ENCODE results near the gene IQCH. TPM values are rescaled to one million over a fixed set of nuclear protein-coding genes. Genes with fewer than 3 reads are reported as not detected.

IQCH gene
- total and polyA plus RNA-seq, 2 donors (not counting 1 experiment from before 2014, with no cell fraction given) = 1.7 to 5.0 TPM

DNA sequence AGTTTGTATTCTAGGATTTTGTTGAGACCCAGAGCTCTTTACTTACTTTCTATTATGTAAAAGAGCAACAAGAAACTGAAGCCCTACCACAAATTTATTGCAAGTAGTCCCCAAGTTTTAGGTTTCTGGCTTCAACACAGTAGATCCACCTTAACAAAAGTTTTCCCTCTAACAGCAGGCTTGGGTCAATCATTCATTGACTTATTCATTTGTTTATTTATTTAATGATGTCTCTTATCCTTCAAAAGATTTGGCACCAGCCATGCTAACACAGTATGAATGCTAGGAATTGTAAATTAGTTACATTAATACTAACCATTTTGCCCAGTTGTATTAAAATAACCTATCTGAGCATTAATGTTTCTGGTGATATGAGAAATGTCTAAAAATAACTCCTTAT lies 88.6 kb downstream of the IQCH start:
- H3K9ac ChIP-seq (ENCODE audit: insufficient read depth, low read length) = no peak overlapping the region
- no peaks in the 10 kb centered on the region for H4K20me1 ChIP-seq (ENCODE audit: control insufficient read depth, extremely low read depth, insufficient read depth, low read length)
- no peak overlapping the region for H3K4me2 ChIP-seq (ENCODE audit: extremely low read depth, insufficient read depth, low read length)
- H3K9me3 ChIP-seq (ENCODE audit: control insufficient read depth, insufficient read depth, low read depth, low read length) = no peaks in the 10 kb centered on the region
- H3K4me3 ChIP-seq (replicated peaks in 1 of 4; ENCODE audit: control extremely low read depth in 1 of 4, insufficient read depth in 1 of 4, low read depth in 3 of 4, low read length in 4 of 4) = no peak overlapping the region
- H3K36me3 ChIP-seq (ENCODE audit: control insufficient read depth, insufficient read depth, low read length) = no peaks in the 10 kb centered on the region
- H3K27me3 ChIP-seq (ENCODE audit: control insufficient read depth, insufficient read depth, low read length) = no peaks in the 10 kb centered on the region
- H3K79me2 ChIP-seq (ENCODE audit: control insufficient read depth, insufficient read depth, low read length) = no peaks in the 10 kb centered on the region
- no peak overlapping the region for H2AFZ ChIP-seq (ENCODE audit: low read length)
- no peak for DNase-seq (ENCODE audit: low read depth in 2 of 2)
- H3K4me1 ChIP-seq (ENCODE audit: control insufficient read depth, extremely low read depth, insufficient read depth, low read length) = no peaks in the 10 kb centered on the region
- H3K27ac ChIP-seq (ENCODE audit: insufficient read depth, low read length) = no peak overlapping the region
- TF ChIP-seq, protein P1, sequence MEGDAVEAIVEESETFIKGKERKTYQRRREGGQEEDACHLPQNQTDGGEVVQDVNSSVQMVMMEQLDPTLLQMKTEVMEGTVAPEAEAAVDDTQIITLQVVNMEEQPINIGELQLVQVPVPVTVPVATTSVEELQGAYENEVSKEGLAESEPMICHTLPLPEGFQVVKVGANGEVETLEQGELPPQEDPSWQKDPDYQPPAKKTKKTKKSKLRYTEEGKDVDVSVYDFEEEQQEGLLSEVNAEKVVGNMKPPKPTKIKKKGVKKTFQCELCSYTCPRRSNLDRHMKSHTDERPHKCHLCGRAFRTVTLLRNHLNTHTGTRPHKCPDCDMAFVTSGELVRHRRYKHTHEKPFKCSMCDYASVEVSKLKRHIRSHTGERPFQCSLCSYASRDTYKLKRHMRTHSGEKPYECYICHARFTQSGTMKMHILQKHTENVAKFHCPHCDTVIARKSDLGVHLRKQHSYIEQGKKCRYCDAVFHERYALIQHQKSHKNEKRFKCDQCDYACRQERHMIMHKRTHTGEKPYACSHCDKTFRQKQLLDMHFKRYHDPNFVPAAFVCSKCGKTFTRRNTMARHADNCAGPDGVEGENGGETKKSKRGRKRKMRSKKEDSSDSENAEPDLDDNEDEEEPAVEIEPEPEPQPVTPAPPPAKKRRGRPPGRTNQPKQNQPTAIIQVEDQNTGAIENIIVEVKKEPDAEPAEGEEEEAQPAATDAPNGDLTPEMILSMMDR (conservative IDR thresholded peaks at IDR 0.05 in 1 of 2, IDR thresholded peaks at IDR 0.05 in 1 of 2; ENCODE audit: low read depth in 1 of 2, low read length in 2 of 2) = no peak
- TF ChIP-seq EZH2 (IDR thresholded peaks at IDR 0.05; ENCODE audit: low read length, missing control alignments) = no peak

GRCh38 chr15:67349634-67350033 lies 95.0 kb downstream of the IQCH start:
- H3K9ac ChIP-seq (ENCODE audit: insufficient read depth, low read length) = no peak overlapping the region
- no peak overlapping the region for H3K27ac ChIP-seq (ENCODE audit: insufficient read depth, low read length)
- no peak overlapping the region for H3K4me2 ChIP-seq (ENCODE audit: extremely low read depth, insufficient read depth, low read length)
- no peak for TF ChIP-seq EZH2 (IDR thresholded peaks at IDR 0.05; ENCODE audit: low read length, missing control alignments)
- TF ChIP-seq, protein P1 (conservative IDR thresholded peaks at IDR 0.05 in 1 of 2, IDR thresholded peaks at IDR 0.05 in 1 of 2; ENCODE audit: low read depth in 1 of 2, low read length in 2 of 2) = no peak
- no peaks in the 10 kb centered on the region for H3K4me1 ChIP-seq (ENCODE audit: control insufficient read depth, extremely low read depth, insufficient read depth, low read length)
- H3K27me3 ChIP-seq (ENCODE audit: control insufficient read depth, insufficient read depth, low read length) = no peaks in the 10 kb centered on the region
- H3K9me3 ChIP-seq (ENCODE audit: control insufficient read depth, insufficient read depth, low read depth, low read length) = no peaks in the 10 kb centered on the region
- peak in 1 of 2 donors; percentile 5 for DNase-seq (ENCODE audit: low read depth in 2 of 2)
- H4K20me1 ChIP-seq (ENCODE audit: control insufficient read depth, extremely low read depth, insufficient read depth, low read length) = no peaks in the 10 kb centered on the region
- no peak overlapping the region for H2AFZ ChIP-seq (ENCODE audit: low read length)
- no peak overlapping the region for H3K4me3 ChIP-seq (replicated peaks in 1 of 4; ENCODE audit: control extremely low read depth in 1 of 4, insufficient read depth in 1 of 4, low read depth in 3 of 4, low read length in 4 of 4)
- H3K36me3 ChIP-seq (ENCODE audit: control insufficient read depth, insufficient read depth, low read length) = no peaks in the 10 kb centered on the region
- no peaks in the 10 kb centered on the region for H3K79me2 ChIP-seq (ENCODE audit: control insufficient read depth, insufficient read depth, low read length)

DNA sequence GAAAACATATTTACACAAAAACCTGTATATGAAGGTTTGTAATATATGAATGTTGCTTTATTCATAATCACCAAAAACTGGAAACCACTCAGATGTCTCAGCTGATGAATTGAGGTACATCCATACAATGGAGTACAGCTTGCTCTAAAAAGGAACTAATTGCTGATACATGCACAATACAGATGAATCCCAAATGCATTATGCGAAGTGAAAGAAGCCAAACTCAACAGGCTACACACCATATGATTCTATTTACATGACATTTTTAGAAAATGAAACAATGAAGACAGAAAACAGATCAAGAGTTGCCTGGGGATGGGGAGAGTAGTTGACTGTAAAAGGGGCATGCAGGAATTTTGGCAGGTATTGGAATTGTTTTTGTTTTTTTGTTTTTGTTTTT lies 95.5 kb downstream of the IQCH start:
- H3K4me3 ChIP-seq (replicated peaks in 1 of 4; ENCODE audit: control extremely low read depth in 1 of 4, insufficient read depth in 1 of 4, low read depth in 3 of 4, low read length in 4 of 4) = no peak overlapping the region
- no peaks in the 10 kb centered on the region for H3K79me2 ChIP-seq (ENCODE audit: control insufficient read depth, insufficient read depth, low read length)
- H4K20me1 ChIP-seq (ENCODE audit: control insufficient read depth, extremely low read depth, insufficient read depth, low read length) = no peaks in the 10 kb centered on the region
- no peaks in the 10 kb centered on the region for H3K27me3 ChIP-seq (ENCODE audit: control insufficient read depth, insufficient read depth, low read length)
- H3K4me2 ChIP-seq (ENCODE audit: extremely low read depth, insufficient read depth, low read length) = no peak overlapping the region
- no peaks in the 10 kb centered on the region for H3K4me1 ChIP-seq (ENCODE audit: control insufficient read depth, extremely low read depth, insufficient read depth, low read length)
- H3K9me3 ChIP-seq (ENCODE audit: control insufficient read depth, insufficient read depth, low read depth, low read length) = no peaks in the 10 kb centered on the region
- H3K9ac ChIP-seq (ENCODE audit: insufficient read depth, low read length) = no peak overlapping the region
- TF ChIP-seq, protein P1 (conservative IDR thresholded peaks at IDR 0.05 in 1 of 2, IDR thresholded peaks at IDR 0.05 in 1 of 2; ENCODE audit: low read depth in 1 of 2, low read length in 2 of 2) = no peak
- no peak for TF ChIP-seq EZH2 (IDR thresholded peaks at IDR 0.05; ENCODE audit: low read length, missing control alignments)
- H3K36me3 ChIP-seq (ENCODE audit: control insufficient read depth, insufficient read depth, low read length) = no peaks in the 10 kb centered on the region
- no peak overlapping the region for H2AFZ ChIP-seq (ENCODE audit: low read length)
- DNase-seq (ENCODE audit: low read depth in 2 of 2) = no peak
- H3K27ac ChIP-seq (ENCODE audit: insufficient read depth, low read length) = no peak overlapping the region
